Retinal pigment epithelial cell (primary cell): ENCODE data around the gene IL15.
"Not testable (repeated sequence)": the region's sequence is repeated elsewhere in the genome, so short reads cannot be mapped to it uniquely, and the experiment has no call there.

Experiments used
- DNase-seq: peaks from one replicate; pipeline ENCODE4 v3.0.0-alpha.2; 2010; ENCODE audit warnings: low read depth
- H3K4me3 ChIP-seq: 2 replicates; pipeline ENCODE4 v1.5.1; 2011; ENCODE audit warnings: mild to moderate bottlenecking, low read length, control low read depth, moderate library complexity
- CTCF ChIP-seq: conservative IDR thresholded peaks from 2 replicates; pipeline ENCODE4 v1.5.1; 2011; ENCODE audit warnings: low read depth, low read length, control low read depth, inconsistent platforms

IL15 gene

DNA sequence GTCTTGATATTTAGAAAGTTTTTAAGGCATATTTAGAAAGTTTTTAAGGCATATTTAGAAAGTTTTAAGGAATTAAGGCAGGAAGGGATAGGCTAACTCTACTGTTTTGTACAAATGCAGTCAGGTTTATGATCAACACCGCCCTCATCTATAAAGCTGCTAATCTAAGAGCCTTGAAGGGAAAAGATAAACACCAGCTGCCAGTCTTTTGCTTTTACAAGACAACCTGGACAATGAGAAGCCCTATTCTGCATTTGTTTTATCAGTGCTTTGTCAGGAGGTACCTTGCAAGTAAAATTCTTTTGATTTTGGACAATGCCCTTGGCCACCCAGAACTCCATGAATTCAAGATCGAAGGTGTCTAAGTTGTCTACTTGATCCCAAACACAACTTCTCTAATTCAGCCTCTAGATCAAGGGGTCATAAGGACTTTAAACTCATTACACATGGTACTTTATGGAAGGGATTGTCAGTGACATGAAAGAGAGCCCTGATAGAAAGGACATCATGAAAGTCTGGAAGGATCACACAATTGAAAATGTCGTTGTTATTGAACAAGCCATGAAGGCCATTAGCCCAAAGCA lies 39.8 kb downstream of the IL15 start:
- no peak overlapping the region for H3K4me3 ChIP-seq

GRCh38 chr4:141680060-141680459 lies 43.7 kb downstream of the IL15 start:
- TF ChIP-seq CTCF: no peak
- no peak for DNase-seq
- no peak overlapping the region for H3K4me3 ChIP-seq

More for the DNA sequence above, 39.8 kb downstream of the IL15 start:
- DNase-seq: no peak
- no peak for TF ChIP-seq CTCF

DNA sequence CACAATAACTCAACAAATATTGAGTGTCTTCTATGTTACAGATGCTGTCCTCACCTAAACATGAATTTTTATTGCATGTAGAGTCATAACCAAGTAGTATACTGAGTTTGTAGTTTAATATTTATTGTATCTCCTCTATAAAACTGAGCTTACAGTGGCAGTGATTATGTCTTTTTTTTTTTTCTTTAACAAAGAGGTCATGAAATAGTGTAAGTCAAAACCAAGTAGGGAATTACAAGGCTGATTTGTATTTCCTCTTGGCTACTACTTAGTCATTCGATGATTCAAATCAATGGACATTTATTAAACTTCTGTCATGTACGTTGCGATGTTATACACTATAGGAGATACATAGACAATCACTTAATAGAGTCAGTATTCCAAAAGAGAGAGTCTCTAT lies 48.4 kb downstream of the IL15 start:
- no peak for DNase-seq
- no peak for TF ChIP-seq CTCF

DNA sequence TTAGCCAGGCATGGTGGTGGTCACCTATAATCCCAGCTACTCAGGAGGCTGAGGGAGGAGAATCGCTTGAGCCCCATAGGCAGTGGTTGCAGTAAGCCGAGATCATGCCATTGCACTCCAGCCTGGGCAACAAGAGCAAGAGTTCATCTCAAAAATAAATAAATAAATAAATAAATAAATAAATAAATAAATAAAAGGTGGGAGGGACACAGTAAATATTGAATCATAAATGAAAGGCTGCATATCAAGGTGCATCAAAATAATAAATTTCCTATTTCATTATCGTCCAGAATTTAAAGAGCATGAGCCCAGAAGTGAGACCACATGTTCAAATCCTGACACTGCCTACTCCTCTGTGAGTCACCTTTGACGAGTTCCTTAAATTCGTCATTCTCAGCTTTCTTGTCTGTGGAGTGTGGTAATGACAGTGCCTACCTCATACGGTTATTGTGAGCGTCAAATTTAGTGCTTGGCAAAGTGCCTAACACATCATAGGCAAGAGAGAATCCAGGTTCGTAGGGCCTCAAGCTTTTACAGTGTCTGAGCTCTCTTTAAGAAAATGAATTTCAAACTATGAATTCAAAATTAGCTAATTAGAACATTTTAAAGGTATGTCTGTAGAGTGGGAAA lies 49.9 kb downstream of the IL15 start:
- no peak overlapping the region for H3K4me3 ChIP-seq
- no peak for DNase-seq
- TF ChIP-seq CTCF: no peak

More for the DNA sequence above, 48.4 kb downstream of the IL15 start:
- H3K4me3 ChIP-seq: no peak overlapping the region

DNA sequence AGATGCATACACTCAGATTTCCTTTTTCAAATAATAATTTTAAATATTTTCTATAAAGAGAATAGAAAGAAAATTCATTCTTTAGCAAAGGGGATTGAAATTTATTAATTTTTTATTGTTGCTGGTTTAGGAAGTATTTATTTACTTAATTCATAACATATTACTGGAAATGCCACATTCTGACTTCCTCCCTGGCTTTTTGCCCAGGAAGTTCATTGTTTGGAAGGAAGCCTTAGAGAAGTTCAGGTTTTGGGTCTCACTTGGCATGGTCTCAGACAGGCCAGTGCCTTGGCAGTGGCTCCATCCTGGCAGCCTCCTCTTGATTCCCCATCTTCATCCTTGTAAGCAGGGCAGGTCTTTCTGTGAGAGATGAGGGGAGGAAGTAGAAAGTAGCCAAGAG lies 50.5 kb downstream of the IL15 start:
- TF ChIP-seq CTCF: no peak
- H3K4me3 ChIP-seq: no peak overlapping the region
- no peak for DNase-seq

DNA sequence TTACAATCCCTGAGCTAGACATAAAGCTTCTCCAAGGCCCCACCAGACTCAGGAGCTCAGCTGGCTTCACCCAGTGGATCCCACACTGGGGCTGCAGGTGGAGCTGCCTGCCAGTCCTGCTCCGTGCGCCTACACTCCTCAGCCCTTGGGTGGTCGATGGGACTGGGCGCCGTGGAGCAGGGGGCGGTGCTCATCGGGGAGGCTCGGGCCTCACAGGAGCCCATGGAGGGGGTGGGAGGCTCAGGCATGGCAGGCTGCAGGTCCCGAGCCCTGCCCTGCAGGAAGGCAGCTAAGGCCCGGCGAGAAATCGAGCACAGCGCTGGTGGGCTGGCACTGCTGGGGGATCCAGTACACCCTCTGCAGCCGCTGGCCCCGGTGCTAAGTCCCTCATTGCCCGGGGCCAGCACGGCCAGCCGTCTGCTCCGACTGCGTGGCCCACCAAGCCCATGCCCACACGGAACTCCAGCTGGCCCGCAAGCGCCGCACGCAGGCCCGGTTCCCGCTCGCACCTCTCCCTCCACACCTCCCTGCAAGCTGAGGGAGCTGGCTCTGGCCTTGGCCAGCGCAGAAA lies 53.4 kb downstream of the IL15 start:
- not testable (repeated sequence) for H3K4me3 ChIP-seq

GRCh38 chr4:141691247-141691646 lies 54.9 kb downstream of the IL15 start:
- not testable (repeated sequence) for H3K4me3 ChIP-seq, DNase-seq

More for the DNA sequence above, 53.4 kb downstream of the IL15 start:
- not testable (repeated sequence) for DNase-seq

DNA sequence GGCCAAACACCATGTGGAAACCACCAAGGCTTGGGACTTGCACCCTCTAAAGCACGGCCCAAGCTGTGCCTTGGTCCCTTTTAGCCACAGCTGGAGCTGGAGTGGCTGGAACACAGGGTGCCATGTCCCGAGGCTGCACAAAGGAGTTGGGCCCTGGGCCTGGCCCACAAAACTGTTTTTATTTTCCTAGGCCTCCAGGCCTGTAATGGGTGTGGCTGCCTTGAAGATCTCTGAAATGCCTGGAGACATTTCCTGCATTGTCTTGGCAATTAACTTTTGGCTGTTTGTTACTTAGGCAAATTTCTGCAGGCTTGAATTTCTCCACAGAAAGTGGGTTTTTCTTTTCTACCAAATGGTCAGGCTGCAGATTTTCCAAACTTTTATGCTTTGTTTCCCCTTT lies 55.7 kb downstream of the IL15 start:
- no peak for TF ChIP-seq CTCF
- H3K4me3 ChIP-seq: no peak overlapping the region

More for the DNA sequence above, 55.7 kb downstream of the IL15 start:
- no peak for DNase-seq
